ENCODE results near the gene DSN1. TPM values are rescaled to one million over a fixed set of nuclear protein-coding genes. Genes with fewer than 3 reads are reported as not detected.

The DSN1 gene
- total and polyA plus RNA-seq, 2 experiments from 2014 or later = 19.4 to 26.4 TPM

DNA sequence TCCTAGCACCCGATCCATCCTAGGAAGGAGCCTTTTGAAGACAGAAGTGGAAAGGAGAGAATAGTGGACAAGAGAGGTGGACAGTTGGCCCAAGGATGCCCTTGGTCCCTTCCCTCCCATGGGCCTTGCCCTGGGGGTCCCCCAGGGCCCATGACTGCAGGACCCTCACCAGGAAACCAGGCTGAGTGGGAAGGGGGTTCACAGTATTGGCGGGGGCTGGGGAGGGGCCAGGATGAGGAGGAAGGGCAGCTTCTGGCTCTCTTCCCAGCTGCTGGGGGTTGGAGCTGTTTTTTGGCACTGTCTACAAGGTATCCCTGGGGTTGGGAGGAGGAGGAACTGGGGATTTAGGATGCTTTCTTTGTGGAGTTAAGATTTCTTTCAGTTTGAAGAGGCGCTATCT, 4.0 kb upstream of the DSN1 start:
- H3F3A ChIP-seq (replicated peaks; ENCODE audit: low read depth) = peaks cover 10% of the 10 kb centered on the region; the same call in 1 of the 2 replicates
- H3K27ac ChIP-seq (ENCODE audit: low read depth) = no peak overlapping the region
- Mint-ChIP-seq H3K9me3 (peaks cover 2% of the 10 kb centered on the region; the same call in 1 of the 3 replicates), H3K4me1 (peaks cover 33% of the 10 kb centered on the region), H3K4me3 (no peak overlapping the region), H3K27me3 (ENCODE audit: insufficient read depth, low read depth, poor library complexity) (peaks cover 26% of the 10 kb centered on the region), H3K27ac (no peak overlapping the region), H3K36me3 (ENCODE audit: low read depth) (no peaks in the 10 kb centered on the region)
- H3K4me1 ChIP-seq (ENCODE audit: insufficient read depth) = no peaks in the 10 kb centered on the region; the same call in 1 of the 2 replicates
- TF ChIP-seq STAT1 (IDR thresholded peaks at IDR 0.05; ENCODE audit: unreplicated experiment) (no peak), NANOG (IDR thresholded peaks at IDR 0.05; ENCODE audit: borderline replicate concordance) (no peak), CTCF (conservative IDR thresholded peaks at IDR 0.05; ENCODE audit: low read depth in 2 of 2) (no peak), ZNF331 (CRISPR knock-in tag; IDR thresholded peaks at IDR 0.05; ENCODE audit: low read depth) (no peak), JUNB (IDR thresholded peaks at IDR 0.05; ENCODE audit: unreplicated experiment) (no peak), ETS1 (IDR thresholded peaks at IDR 0.05) (no peak), EZH2phosphoT487 (IDR thresholded peaks at IDR 0.05; ENCODE audit: unreplicated experiment) (no peak), POLR2AphosphoS5 (IDR thresholded peaks at IDR 0.05; ENCODE audit: low read depth) (no peak), CREB1 (CRISPR knock-in tag; IDR thresholded peaks at IDR 0.05; ENCODE audit: low read depth) (no peak), ZNF114 (CRISPR knock-in tag; IDR thresholded peaks at IDR 0.05) (no peak), EZH2 (IDR thresholded peaks at IDR 0.05; ENCODE audit: low read depth, unreplicated experiment) (no peak)
- TF ChIP-seq, protein P1, sequence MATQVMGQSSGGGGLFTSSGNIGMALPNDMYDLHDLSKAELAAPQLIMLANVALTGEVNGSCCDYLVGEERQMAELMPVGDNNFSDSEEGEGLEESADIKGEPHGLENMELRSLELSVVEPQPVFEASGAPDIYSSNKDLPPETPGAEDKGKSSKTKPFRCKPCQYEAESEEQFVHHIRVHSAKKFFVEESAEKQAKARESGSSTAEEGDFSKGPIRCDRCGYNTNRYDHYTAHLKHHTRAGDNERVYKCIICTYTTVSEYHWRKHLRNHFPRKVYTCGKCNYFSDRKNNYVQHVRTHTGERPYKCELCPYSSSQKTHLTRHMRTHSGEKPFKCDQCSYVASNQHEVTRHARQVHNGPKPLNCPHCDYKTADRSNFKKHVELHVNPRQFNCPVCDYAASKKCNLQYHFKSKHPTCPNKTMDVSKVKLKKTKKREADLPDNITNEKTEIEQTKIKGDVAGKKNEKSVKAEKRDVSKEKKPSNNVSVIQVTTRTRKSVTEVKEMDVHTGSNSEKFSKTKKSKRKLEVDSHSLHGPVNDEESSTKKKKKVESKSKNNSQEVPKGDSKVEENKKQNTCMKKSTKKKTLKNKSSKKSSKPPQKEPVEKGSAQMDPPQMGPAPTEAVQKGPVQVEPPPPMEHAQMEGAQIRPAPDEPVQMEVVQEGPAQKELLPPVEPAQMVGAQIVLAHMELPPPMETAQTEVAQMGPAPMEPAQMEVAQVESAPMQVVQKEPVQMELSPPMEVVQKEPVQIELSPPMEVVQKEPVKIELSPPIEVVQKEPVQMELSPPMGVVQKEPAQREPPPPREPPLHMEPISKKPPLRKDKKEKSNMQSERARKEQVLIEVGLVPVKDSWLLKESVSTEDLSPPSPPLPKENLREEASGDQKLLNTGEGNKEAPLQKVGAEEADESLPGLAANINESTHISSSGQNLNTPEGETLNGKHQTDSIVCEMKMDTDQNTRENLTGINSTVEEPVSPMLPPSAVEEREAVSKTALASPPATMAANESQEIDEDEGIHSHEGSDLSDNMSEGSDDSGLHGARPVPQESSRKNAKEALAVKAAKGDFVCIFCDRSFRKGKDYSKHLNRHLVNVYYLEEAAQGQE (IDR thresholded peaks at IDR 0.05; ENCODE audit: unreplicated experiment) = no peak
- TF ChIP-seq, protein P2, sequence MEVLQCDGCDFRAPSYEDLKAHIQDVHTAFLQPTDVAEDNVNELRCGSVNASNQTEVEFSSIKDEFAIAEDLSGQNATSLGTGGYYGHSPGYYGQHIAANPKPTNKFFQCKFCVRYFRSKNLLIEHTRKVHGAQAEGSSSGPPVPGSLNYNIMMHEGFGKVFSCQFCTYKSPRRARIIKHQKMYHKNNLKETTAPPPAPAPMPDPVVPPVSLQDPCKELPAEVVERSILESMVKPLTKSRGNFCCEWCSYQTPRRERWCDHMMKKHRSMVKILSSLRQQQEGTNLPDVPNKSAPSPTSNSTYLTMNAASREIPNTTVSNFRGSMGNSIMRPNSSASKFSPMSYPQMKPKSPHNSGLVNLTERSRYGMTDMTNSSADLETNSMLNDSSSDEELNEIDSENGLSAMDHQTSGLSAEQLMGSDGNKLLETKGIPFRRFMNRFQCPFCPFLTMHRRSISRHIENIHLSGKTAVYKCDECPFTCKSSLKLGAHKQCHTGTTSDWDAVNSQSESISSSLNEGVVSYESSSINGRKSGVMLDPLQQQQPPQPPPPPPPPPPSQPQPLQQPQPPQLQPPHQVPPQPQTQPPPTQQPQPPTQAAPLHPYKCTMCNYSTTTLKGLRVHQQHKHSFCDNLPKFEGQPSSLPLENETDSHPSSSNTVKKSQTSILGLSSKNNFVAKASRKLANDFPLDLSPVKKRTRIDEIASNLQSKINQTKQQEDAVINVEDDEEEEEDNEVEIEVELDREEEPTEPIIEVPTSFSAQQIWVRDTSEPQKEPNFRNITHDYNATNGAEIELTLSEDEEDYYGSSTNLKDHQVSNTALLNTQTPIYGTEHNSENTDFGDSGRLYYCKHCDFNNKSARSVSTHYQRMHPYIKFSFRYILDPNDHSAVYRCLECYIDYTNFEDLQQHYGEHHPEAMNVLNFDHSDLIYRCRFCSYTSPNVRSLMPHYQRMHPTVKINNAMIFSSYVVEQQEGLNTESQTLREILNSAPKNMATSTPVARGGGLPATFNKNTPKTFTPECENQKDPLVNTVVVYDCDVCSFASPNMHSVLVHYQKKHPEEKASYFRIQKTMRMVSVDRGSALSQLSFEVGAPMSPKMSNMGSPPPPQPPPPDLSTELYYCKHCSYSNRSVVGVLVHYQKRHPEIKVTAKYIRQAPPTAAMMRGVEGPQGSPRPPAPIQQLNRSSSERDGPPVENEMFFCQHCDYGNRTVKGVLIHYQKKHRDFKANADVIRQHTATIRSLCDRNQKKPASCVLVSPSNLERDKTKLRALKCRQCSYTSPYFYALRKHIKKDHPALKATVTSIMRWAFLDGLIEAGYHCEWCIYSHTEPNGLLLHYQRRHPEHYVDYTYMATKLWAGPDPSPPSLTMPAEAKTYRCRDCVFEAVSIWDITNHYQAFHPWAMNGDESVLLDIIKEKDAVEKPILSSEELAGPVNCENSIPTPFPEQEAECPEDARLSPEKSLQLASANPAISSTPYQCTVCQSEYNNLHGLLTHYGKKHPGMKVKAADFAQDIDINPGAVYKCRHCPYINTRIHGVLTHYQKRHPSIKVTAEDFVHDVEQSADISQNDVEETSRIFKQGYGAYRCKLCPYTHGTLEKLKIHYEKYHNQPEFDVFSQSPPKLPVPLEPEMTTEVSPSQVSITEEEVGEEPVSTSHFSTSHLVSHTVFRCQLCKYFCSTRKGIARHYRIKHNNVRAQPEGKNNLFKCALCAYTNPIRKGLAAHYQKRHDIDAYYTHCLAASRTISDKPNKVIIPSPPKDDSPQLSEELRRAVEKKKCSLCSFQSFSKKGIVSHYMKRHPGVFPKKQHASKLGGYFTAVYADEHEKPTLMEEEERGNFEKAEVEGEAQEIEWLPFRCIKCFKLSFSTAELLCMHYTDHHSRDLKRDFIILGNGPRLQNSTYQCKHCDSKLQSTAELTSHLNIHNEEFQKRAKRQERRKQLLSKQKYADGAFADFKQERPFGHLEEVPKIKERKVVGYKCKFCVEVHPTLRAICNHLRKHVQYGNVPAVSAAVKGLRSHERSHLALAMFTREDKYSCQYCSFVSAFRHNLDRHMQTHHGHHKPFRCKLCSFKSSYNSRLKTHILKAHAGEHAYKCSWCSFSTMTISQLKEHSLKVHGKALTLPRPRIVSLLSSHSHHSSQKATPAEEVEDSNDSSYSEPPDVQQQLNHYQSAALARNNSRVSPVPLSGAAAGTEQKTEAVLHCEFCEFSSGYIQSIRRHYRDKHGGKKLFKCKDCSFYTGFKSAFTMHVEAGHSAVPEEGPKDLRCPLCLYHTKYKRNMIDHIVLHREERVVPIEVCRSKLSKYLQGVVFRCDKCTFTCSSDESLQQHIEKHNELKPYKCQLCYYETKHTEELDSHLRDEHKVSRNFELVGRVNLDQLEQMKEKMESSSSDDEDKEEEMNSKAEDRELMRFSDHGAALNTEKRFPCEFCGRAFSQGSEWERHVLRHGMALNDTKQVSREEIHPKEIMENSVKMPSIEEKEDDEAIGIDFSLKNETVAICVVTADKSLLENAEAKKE (CRISPR knock-in tag; IDR thresholded peaks at IDR 0.05) = no peak
- H4K20me1 ChIP-seq (replicated peaks; ENCODE audit: insufficient read depth) = no peaks in the 10 kb centered on the region; the same call in 1 of the 2 replicates
- ATAC-seq (no peak), DNase-seq (ENCODE audit: low spot score) (no peak)
- no peak overlapping the region for H2AFZ ChIP-seq
- no peak overlapping the region for H3K4me2 ChIP-seq
- no peaks in the 10 kb centered on the region for H3K27me3 ChIP-seq (ENCODE audit: insufficient read depth)
- H3K79me2 ChIP-seq (replicated peaks; ENCODE audit: insufficient read depth) = peaks cover 6% of the 10 kb centered on the region; the same call in 1 of the 2 replicates
- no peaks in the 10 kb centered on the region for H3K9me2 ChIP-seq (ENCODE audit: insufficient read depth)
- H3K36me3 ChIP-seq (ENCODE audit: insufficient read depth) = no peaks in the 10 kb centered on the region
- H3K4me3 ChIP-seq = no peak overlapping the region
